GM21367 (cell line): ENCODE results near the gene VANGL2.

ENCODE experiments used
- ATAC-seq: cut with Tn5 transposase; IDR thresholded peaks from one replicate; pipeline ENCODE4 v1.9.1; 2021; ENCODE audit not compliant: unreplicated experiment

VANGL2 gene

DNA sequence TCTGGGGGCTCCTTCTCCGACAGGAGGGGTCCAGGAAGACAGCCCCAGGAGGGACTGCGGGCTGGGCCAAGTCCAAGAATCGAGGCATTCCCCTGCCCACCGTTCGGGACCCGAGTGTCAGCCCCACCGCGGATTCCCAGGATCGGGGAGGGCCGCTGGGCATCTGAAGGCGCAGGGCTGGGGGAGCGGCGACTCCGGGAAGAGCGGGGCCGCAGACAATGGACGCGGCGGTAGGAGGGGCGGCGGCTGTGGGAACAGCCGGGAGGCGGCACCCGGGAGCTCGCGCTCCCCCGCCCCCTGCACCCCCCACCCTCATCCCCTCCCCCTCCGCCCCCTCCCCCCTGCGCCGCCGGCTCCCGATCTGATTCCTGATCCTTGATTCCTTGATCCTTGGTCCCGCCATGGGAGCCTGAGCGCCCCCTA is at the start of gene VANGL2:
VANGL2 (plus strand) TSS at position 342 of the 423 bp plus-strand sequence. CDS start 15,274 bp downstream, outside the sequence.
- ATAC-seq, result no peak

DNA sequence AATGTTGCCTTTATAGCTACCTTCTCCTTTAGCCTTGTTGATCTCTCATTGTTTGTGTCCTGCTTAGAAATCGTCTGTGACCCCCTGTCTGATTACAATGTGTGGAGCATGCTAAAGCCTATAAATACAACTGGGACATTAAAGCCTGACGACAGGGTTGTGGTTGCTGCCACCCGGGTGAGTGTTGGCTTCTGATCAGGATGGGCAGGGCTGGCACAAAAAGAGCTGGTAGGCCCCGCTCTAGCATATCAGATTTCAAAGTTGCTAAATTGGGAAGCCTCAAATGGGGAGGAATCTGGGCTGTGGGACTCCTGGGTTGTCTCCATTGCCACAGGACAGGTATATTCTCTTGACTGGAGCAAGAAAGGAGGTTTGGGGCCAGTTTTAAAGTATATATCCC is 48.7 kb upstream of the VANGL2 start:
- ATAC-seq, result no peak

DNA sequence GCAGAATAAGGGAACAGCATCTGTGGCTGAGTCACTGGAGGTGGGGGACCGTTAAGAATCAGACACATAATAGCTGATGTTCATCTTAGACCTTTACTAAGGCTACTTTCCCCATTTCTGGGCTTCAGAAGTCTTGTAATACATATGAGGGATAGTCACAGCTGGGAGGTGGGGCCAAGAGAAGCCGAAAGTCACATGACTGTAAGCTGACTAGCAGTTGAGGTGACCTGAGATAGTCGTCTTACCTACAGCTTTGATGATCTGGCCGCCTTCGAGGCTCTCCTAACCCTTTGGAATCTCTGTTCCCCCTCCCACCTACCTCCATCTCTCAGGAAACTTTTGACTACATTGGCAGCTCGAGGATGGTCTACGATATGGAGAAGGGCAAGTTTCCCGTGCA is 47.8 kb upstream of the VANGL2 start:
- ATAC-seq, result no peak

DNA sequence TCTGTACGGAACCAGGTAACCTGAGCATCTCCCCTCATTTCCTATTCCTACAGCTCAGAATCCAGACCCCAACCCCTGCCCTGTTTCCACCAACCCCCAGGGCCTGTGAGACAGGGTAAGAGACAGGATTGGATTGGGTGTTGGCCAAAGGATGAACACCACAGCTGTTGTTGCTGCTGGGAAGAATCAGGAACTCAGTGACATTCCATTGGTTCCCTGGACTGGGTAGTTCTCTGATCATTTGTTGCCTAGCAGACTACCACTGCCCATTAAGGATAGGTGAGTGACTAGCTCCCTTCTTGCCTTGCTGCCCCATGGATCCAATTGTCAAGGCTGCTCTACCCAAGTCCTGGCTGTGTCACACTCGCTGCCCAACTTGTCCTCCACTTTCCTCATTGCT is 47.1 kb upstream of the VANGL2 start:
- ATAC-seq, result no peak

DNA sequence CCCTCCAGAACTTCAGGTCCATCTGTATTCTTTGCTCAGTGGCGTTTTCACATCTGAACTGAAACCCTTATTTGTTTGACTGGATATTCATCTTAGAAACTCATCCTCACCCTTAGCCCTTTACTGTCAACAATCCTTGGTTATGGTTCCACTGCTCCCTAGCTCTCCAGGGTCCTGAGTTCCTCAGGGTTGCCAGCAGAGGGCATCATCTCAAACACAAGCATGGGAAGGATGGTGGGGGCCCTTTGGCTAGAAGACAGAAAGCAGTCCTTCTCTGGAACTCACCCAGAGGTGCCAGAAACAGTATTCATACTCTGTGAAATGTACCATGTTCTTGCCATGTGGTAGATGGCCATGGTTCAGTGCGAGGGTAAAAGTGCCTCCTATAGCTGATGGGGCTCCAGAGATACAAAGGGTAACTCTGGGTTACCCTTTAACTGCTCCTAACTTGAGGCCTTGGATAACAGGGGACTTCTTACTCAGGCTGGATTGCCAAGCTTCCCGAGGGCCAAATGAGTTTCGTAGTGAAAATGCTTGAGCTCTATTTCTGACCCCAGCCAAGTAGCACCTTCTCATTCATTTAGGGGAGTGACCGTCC is 45.9 kb upstream of the VANGL2 start:
- ATAC-seq, result no peak

DNA sequence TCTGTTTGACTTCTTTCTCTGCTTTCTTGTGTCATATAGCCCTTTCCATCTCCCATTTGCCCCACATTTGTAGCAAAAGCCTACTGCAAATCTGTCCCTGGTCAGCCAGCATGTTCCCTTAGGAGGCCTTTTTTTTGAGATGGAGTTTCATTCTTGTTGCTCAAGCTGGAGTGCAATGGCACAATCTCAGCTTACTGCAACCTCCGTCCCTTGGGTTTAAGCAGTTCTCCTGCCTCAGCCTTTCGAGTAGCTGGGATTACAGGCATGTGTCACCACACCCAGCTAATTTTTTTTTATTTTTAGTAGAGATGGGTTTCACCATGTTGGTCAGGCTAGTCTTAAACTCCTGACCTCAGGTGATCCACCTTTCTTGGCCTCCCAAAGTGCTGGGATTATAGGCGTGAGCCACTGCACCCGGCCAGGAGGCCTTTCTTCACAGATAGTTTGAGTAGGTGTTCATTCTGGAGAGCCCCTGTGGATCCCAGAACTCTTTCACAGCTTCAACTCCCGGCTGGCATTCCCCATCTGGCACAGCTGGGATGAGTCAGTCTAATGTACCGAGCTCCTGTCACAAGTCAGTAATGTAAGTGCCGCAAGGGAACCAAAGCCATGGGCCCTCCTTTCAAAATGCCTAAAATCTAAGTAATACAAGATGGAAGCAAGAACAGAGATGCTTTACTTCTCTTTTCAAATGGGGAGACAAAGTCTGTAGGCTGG is 42.9 kb upstream of the VANGL2 start:
- no peak for ATAC-seq

DNA sequence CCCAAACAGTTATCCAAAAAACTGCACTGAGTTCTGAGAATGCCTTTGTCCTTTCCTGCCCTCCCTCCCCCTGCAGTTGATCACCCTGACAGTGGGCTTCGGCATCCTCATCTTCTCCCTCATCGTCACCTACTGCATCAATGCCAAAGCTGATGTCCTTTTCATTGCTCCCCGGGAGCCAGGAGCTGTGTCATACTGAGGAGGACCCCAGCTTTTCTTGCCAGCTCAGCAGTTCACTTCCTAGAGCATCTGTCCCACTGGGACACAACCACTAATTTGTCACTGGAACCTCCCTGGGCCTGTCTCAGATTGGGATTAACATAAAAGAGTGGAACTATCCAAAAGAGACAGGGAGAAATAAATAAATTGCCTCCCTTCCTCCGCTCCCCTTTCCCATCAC is 42.3 kb upstream of the VANGL2 start:
- no peak for ATAC-seq

DNA sequence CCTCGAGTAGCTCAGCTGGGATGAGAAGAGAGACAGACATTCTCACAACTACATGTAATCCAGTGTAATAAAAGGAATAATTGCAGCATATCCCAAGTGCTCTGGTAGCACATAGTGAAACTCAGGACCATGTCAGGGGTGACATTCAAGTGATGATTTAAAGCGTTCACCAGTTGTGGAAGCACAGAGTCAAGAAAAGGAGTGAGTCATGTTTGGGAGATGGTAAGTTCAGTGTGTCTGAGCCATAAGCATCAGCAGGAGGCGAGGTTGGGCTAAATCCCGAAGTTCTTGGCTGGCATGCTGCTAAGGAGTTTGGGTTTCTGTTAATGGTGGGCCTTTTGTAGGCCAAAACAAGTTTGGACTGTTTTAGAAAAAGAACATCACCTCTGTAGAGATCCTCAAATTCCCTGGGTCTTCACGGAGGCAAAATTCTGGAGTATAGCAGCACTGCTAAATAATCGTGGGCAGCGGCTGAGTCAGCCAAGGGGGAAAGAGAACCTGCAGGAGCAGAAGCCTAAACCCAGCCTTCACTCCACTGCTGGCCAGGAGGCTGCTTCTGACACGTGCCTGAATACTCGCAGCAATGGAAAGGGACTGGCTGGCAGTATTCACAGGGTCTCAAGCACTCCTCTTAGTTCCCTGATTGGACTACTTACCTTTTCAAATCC is 40.7 kb upstream of the VANGL2 start:
- ATAC-seq, result no peak

DNA sequence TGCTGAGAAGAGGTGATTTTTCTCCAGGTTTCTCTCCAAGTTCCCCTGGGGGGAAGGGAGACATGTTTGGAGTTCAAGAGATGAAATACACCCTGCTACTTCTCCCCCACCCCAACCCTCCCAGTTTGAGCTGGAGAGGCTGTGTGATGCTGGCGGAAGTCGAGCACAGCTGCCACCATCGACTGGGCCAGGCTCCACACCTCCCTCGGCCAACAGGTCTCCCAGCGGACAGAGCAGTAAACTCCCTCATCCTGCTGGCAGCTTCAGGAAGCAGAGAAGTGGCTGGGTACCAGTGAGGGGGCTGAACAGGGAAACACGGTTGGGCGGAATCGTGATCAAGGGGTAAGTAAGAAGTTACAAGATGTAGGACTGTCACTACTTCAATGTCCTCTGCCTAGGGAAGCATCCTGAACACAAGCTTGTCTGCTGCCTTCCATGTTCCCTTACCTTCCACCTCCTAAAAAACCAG is 40.1 kb upstream of the VANGL2 start:
- no peak for ATAC-seq

DNA sequence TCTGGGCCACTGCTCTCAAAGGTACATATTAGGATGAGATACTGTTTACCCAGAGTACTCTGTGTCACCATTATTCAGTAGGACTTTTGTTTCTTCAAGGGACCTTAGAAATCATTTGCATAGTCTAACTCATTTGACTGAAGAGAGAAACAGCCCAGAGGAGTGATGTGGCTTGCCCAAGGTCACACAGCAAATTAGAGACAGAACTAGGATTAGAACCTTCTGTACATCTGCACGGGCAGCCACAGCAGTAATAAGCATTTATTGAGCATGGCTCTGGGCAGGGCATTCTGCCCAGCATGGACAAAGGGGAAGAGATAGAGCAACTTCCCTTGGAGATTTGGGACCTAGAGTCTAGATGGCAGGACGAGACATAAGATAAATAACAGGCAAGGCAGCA is 39.2 kb upstream of the VANGL2 start:
- ATAC-seq, result no peak

DNA sequence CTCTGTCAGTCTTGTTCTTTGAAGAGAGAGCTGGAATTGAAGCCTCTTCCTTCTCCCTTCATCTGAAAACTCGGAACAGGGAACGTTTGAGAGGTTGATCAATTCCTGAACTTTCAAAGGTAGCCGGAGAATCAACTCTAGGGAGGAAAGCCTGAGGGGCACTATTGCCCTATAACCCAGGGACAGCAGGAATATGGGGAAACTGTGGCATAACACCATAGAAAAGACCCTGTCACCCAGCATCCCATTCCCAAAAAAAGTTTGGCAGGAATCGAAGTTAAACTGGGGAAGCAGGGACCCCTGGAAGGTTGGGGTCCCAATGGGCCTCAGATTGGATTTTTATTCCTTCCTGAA is 38.6 kb upstream of the VANGL2 start:
- ATAC-seq, result no peak

DNA sequence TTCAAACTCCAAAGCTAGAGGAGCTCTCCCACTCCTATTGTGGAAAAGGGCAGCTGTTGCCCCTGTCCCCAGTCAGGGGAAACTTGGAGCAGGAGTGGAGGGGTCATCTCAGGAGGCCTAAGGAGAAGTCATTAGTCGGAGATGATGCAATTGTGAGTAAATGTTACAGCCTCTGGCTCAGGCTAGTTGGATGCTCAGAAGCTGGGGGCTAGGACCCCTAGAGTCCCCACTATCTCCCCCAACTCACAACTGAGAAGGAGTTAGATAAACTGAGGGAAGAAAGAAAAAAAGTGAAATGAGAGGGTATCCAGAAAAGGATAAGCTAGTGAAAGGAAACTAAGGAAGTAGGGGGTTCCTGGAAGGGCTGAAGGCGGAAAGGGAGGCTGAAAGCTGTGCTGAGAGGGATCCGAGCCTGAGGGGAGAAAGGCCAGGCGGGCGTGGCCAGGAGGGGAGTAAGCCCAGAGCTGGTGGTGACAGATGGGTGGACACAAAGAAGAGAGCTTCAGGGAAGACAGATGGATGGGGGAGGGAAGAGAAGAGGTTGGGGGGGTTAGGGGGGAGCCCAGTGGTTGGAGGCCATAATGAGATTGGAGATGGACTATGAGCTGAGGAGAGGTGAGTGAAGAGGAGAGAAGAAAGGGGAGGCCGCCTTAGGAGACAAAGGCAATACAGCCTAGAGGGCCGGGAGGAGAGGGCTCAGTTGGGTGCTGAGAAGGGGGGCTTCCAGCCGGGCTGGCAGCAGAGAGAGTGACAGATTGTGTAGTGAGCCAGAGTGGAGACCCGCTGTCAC is 38.0 kb upstream of the VANGL2 start:
- no peak for ATAC-seq

DNA sequence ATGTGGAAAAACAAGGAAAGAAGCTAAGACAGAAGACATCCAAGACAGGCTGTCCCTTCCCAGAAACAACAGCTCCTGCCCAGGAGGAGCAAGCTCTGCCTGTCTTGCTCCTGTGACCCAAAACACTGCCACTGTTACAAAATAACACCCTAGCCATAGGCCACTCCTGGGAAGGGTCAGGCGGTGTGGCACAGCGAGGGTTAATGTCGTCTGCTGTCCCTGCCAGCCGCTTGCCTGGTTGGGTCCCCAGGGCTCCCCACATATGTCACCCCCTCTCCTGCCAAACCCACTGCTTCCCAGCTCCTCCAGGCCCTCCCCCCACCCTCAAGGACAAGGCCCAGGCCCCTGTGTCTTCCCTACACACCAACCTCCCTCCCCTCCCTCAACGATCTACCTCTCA is 37.4 kb upstream of the VANGL2 start:
- no peak for ATAC-seq

DNA sequence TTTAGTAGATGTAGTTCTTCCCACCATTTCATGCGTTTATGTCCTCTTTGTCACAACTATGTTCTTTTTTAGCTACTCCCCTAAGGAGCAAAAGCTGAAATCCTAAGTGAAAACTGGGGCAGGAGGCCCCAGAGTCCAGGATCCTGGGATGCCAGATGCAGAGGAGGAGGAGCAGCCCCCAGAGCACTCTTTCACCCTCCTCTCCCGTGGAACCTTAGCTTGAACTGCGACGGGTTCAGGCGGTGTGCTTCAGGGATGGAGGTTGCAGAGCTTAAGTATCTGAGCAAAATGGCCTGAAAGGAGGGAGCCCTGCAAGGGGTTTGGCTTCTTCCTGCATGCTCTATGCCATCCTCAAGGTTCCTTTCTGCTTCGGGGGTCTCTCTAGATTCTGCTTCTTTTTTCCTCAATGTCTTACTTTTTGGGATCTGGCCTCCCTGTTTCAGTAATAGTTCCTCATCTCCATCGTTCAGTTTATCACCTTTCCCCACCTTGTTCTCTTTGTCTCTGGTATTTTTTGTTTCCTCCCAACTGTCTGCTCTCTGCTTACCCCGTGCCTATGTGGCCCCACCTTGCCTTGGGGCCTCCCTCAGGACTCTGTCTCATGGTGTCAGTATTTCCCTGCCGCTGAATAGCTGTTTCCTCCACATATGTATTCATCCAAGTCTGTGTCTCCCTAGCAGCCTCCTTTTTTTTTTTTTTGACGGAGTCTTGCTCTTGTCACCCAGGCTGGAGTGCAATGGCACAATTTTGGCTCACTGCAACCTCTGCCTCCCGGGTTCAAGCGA is 36.2 kb upstream of the VANGL2 start:
- ATAC-seq, result no peak

DNA sequence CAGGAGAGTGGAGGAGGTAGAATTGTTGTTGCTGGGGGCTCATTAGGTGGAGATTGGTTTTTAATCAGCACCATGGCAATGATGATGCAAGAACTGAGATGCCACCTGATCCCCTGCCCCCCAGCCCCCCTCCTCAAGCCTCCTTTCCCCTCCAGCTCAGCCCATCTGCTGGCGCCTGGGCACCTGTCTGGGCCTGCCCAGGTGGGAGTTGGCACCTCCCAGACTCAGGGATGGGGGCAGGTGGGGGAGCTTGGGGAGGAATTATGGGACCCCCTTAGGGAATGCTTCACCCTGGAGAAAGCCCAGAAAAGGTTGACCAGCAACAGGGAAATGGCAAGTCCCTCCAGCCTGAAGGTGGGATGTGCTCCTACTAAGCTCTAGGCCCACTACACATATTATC is 35.0 kb upstream of the VANGL2 start:
- ATAC-seq, result no peak

DNA sequence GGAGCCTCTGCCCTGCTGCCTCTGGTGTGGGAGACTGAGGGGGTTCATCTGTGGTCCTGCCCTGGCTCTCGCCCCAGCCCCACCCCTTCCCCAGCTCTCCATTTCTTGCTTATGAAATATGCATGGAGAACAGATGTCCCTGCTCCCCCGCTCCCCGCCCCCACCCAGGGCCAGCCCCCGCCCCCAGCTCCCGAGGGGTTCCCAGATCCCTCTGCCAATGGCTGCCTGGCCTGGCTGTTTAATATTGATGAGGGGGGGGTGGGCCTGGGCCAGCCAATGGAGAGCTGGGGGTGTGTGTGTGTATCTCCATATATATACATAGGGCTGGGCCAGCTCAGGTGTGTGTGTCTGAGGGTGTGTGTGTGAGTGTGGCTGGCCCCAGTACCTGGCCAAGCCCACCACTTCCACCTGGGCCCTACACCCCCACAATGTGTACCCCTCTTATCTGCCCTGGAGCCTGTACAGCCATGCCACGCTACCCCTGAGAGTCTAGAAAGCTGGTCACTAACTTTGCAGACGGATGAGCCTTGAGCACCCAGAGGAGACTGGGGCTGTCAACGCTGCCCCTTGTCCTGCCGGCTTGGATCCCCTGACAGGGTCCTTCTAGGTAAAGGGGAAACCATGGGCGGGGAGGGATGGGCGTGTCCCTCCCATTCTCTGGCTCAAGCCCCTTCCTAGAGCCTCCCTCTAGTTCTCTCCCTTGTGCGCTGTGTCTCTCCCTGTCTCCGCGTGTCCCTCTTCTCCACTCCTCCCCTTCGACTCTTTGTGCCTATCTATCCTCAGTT is 33.4 kb upstream of the VANGL2 start, which contains the start of gene NHLH1:
NHLH1 (plus strand) TSS at position 341 of the 785 bp plus-strand sequence. CDS start 3,661 bp downstream, outside the sequence.
- ATAC-seq, result no peak

DNA sequence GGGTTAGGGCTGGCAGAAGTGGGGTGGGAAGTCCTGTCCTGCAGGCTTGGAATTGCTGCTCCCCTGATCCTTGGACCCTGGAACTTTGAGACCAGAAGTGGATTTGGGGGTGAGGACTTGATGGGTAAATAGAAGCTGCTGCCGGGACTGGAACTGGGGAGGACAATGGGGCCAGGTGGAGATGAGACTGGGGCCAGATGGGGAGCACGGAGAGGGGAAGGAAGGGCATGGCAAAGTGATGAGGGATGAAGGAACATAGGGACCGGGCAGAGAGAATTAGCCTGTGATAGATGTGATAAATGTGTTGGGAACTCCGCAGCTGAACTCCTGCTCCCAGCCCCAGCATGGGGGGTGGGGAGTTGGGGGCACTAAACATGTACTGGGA is 32.9 kb upstream of the VANGL2 start:
- ATAC-seq, result no peak

DNA sequence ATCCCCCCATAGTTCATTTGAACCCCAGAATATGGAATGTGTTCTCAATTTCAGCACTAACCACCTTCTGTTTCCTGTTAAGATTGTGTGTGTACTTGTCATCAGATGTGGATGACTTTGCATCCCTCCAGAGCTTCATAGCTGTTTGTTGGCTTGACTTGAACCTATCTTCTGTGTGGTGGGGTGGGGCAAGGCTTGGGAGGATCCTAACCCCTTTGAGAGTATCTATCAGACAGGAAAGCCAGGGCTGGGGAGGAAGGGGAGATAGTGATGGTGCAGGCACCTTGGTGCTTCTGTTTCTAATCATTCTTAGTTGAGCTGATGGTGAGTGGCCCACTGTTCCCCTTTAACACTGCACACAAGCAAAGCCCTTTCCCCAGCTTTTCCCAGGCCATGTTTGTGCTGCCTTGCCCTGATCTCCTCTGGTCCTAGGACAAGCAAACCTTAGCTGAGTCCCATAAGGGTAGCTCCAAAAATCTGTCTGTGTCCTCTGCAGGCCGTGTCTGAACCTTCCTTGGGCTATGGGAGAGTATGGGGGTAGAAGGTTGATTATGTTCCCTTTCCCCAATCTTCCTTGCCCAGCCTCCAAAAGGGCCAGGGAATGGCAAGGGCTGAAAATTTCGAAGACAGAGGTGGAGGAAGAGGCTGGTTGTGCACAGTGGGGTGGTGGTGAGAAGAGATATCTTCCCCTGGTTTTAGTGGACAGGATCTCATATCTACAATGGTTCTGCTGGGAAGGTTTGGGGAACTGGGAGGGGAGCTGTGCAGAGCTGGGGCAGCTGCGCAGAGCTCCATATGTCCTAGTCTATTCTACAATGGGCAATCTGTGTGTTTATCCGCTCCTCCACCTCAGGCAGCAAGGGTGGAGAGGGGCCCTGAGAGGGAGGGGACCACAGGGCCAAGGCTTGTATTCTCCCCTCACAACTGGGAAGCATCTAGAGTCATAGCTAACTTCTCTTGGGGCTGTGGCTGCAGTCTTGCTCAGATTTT is 32.1 kb upstream of the VANGL2 start:
- no peak for ATAC-seq

DNA sequence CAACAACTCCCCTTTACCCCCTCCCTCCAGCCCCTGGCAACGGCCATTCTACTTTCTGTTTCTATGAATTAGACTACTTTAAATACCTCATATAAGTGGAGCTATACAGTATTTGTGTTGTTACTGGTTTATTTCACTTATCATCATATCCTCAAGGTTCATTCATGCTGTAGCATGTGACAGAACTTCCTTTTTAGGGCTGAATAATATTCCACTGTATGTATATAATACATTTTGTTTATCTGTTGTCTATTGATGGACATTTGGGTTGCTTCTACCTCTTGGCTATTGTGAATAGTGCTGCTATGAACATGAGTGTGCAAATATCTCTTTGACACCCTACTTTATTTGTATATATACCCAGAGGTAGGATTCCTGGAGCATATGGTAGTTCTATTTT is 31.3 kb upstream of the VANGL2 start:
- no peak for ATAC-seq
